ENCODE measurements around the gene STAG1.
"Not testable (repeated sequence)": the region's sequence is repeated elsewhere in the genome, so short reads cannot be mapped to it uniquely, and the experiment has no call there.

The STAG1 gene

GRCh38 chr3:136490646-136491405 lies 261.4 kb downstream of the STAG1 start (continued):
- TF ChIP-seq, protein P1, sequence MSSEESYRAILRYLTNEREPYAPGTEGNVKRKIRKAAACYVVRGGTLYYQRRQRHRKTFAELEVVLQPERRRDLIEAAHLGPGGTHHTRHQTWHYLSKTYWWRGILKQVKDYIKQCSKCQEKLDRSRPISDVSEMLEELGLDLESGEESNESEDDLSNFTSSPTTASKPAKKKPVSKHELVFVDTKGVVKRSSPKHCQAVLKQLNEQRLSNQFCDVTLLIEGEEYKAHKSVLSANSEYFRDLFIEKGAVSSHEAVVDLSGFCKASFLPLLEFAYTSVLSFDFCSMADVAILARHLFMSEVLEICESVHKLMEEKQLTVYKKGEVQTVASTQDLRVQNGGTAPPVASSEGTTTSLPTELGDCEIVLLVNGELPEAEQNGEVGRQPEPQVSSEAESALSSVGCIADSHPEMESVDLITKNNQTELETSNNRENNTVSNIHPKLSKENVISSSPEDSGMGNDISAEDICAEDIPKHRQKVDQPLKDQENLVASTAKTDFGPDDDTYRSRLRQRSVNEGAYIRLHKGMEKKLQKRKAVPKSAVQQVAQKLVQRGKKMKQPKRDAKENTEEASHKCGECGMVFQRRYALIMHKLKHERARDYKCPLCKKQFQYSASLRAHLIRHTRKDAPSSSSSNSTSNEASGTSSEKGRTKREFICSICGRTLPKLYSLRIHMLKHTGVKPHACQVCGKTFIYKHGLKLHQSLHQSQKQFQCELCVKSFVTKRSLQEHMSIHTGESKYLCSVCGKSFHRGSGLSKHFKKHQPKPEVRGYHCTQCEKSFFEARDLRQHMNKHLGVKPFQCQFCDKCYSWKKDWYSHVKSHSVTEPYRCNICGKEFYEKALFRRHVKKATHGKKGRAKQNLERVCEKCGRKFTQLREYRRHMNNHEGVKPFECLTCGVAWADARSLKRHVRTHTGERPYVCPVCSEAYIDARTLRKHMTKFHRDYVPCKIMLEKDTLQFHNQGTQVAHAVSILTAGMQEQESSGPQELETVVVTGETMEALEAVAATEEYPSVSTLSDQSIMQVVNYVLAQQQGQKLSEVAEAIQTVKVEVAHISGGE (tag by site-specific recombination; conservative IDR thresholded peaks at IDR 0.05; ENCODE audit: low read depth), result no peak
- TF ChIP-seq GLI4 (tag by site-specific recombination; IDR thresholded peaks at IDR 0.05), result no peak

DNA sequence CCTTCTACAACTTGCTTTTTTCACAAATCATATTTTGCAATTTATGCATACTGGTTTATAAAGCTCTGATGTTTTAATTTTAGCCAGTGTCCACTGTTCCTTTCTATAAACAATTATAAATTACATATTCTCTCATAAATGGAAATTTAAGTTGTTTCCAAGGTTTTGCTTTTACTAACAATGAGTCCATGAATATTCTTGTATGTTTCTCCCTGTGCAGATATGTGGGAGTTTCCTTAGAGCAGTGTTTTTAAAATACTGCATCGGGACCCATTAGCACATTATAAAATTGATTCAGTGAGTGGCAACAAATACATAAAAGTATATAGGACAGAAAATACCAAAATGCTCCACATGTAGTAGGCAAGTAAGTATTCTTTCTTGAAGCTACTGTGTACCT lies 266.4 kb downstream of the STAG1 start:
- H3K4me1 ChIP-seq (ENCODE audit: control insufficient read depth, insufficient read depth, low read length), result no peaks in the 10 kb centered on the region
- peaks cover 0 to 4% of the 10 kb centered on the region in 2 experiments; a peak in 1 of 3 replicates for H3K36me3 ChIP-seq (ENCODE audit: control insufficient read depth in 2 of 2, insufficient read depth in 1 of 2, low read length in 2 of 2)
- ChIA-PET CTCF (no interaction called here), POLR2A (no interaction called here)
- no peaks in the 10 kb centered on the region for H3K9me3 ChIP-seq (ENCODE audit: control insufficient read depth, insufficient read depth, low read depth, low read length)
- TF ChIP-seq ZSCAN30 (tag by site-specific recombination; IDR thresholded peaks at IDR 0.05) (no peak), ZNF558 (tag by site-specific recombination; IDR thresholded peaks at IDR 0.05) (no peak), ZFHX2 (tag by site-specific recombination; conservative IDR thresholded peaks at IDR 0.05) (no peak), ZNF302 (tag by site-specific recombination; IDR thresholded peaks at IDR 0.05; ENCODE audit: low read depth) (no peak)
- no peak overlapping the region for H3K4me3 ChIP-seq (ENCODE audit: low read depth, low read length)
- no peak overlapping the region for H3K27ac ChIP-seq (ENCODE audit: extremely low read depth, low read depth, low read length)

- Histone ChIP-seq H3K4me3 (ENCODE audit: low read depth, low read length) (no peak overlapping the region), H3K27ac (ENCODE audit: extremely low read depth, low read depth, low read length) (no peak overlapping the region), H3K9me3 (ENCODE audit: control insufficient read depth, insufficient read depth, low read depth, low read length) (no peaks in the 10 kb centered on the region), H3K36me3 (ENCODE audit: control insufficient read depth in 2 of 2, insufficient read depth in 1 of 2, low read length in 2 of 2) (peaks cover 0 to 22% of the 10 kb centered on the region in 2 experiments), H3K4me1 (ENCODE audit: control insufficient read depth, insufficient read depth, low read length) (no peaks in the 10 kb centered on the region)
- CTCF ChIA-PET, result interaction anchor here (1.2 kb wide), 1 partner anchor 10 kb away, joined by 3 read pairs; no protein-coding TSS in a partner anchor
- TF ChIP-seq ZNF560 (tag by site-specific recombination; IDR thresholded peaks at IDR 0.05; ENCODE audit: borderline replicate concordance) (no peak), ZSCAN30 (tag by site-specific recombination; IDR thresholded peaks at IDR 0.05) (no peak)
- POLR2A ChIA-PET, result no interaction called here
These were observed 275.9 kb downstream of the STAG1 start for GRCh38 chr3:136476280-136476679.

- H3K27ac ChIP-seq (ENCODE audit: extremely low read depth, low read depth, low read length); H3K4me3 ChIP-seq (ENCODE audit: low read depth, low read length); H3K9me3 ChIP-seq (ENCODE audit: control insufficient read depth, insufficient read depth, low read depth, low read length); H3K4me1 ChIP-seq (ENCODE audit: control insufficient read depth, insufficient read depth, low read length); CTCF ChIA-PET; POLR2A ChIA-PET: not testable (repeated sequence)
- H3K36me3 ChIP-seq (ENCODE audit: control insufficient read depth in 2 of 2, insufficient read depth in 1 of 2, low read length in 2 of 2), result peaks cover 0 to 22% of the 10 kb centered on the region in 2 experiments
These were observed 277.3 kb downstream of the STAG1 start for GRCh38 chr3:136474876-136475275.

DNA sequence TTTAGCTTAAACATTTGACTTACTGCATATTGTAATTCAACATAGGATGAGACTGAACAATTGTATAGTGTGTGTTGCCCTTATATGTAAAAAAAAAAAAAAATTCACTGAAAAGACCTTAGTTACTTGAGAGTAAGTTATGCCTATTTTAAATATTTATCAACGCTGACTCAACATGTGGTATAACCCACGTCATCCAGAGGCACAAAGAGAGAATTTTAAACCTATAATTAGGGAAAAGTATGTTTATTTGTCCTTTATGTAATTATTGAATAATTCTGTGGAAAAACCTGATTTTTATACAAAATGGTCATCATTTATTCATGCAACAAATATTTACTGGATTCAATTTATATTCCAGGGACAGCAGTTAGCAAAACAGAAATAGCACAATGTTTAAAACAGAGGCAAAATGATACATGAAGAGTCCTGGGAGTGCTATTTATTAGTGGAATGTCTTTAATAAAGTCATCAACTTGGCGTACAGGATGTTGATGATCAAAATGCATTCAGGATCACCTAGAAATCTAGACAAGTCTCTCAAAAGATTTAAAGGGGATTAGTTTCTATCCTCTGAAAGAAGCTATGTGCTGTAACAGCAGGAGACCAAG lies 278.4 kb downstream of the STAG1 start:
- ChIA-PET CTCF (no interaction called here), POLR2A (no interaction called here)
- Histone ChIP-seq H3K36me3 (ENCODE audit: control insufficient read depth in 2 of 2, insufficient read depth in 1 of 2, low read length in 2 of 2) (peaks cover 0 to 22% of the 10 kb centered on the region in 2 experiments), H3K9me3 (ENCODE audit: control insufficient read depth, insufficient read depth, low read depth, low read length) (no peaks in the 10 kb centered on the region), H3K27ac (ENCODE audit: extremely low read depth, low read depth, low read length) (no peak overlapping the region), H3K4me3 (ENCODE audit: low read depth, low read length) (no peak overlapping the region), H3K4me1 (ENCODE audit: control insufficient read depth, insufficient read depth, low read length) (no peaks in the 10 kb centered on the region)
- TF ChIP-seq ZNF645 (tag by site-specific recombination; IDR thresholded peaks at IDR 0.05) (no peak), KLF8 (tag by site-specific recombination; IDR thresholded peaks at IDR 0.05) (no peak), ZNF121 (tag by site-specific recombination; IDR thresholded peaks at IDR 0.05) (no peak), OVOL3 (tag by site-specific recombination; IDR thresholded peaks at IDR 0.05) (no peak), ZNF488 (tag by site-specific recombination; IDR thresholded peaks at IDR 0.05) (no peak), ZSCAN30 (tag by site-specific recombination; IDR thresholded peaks at IDR 0.05) (no peak), ZNF292 (tag by site-specific recombination; IDR thresholded peaks at IDR 0.05; ENCODE audit: borderline replicate concordance, low read depth) (no peak), ZNF175 (tag by site-specific recombination; IDR thresholded peaks at IDR 0.05) (no peak), GLIS1 (tag by site-specific recombination; IDR thresholded peaks at IDR 0.05) (no peak), ZNF335 (tag by site-specific recombination; conservative IDR thresholded peaks at IDR 0.05) (no peak), ZNF621 (tag by site-specific recombination; IDR thresholded peaks at IDR 0.05) (no peak), ZNF544 (tag by site-specific recombination; IDR thresholded peaks at IDR 0.05) (no peak)
